GM12878 (cell line): Measurements from ENCODE around the gene KCNG3. TPM values are rescaled to one million over a fixed set of nuclear protein-coding genes. Genes with fewer than 3 reads are reported as not detected.

Experiments
- ATAC-seq: fragments of 200-7000 bp; cut with Tn5 transposase; 3 replicates; pipeline ENCODE4 v1.9.1; 2020; ENCODE audit warnings: mild to moderate bottlenecking, moderate library complexity
- BruUV-seq: library from RNA; stranded (reverse); fragments of 400-500 nt; replicated peaks from 2 replicates; lab custom pipeline; 2021; lab: Mats Ljungman, UMichigan
- CTCF ChIA-PET: fragments of 300-600 bp; sonication (Branson Sonifier 250); formaldehyde crosslinking; extraction: SDS; loops from one replicate; lab custom pipeline; 2021; ENCODE audit warnings: inconsistent platforms; lab: Yijun Ruan, JAX
- POLR2A ChIA-PET: fragments of 350-600 bp; formaldehyde crosslinking; extraction: SDS; loops from one replicate; lab custom pipeline; 2021; ENCODE audit warnings: inconsistent platforms; lab: Charles Lee
- RAD21 ChIA-PET: fragments of 300-600 bp; sonication (Branson Sonifier 250); formaldehyde crosslinking; loops from one replicate; lab custom pipeline; 2023; ENCODE audit warnings: antibody characterized with exemption; ENCODE audit not compliant: unreplicated experiment; lab: Charles Lee
- SMC1A ChIA-PET: fragments of 300-600 bp; sonication (Branson Sonifier 250); formaldehyde crosslinking; loops from one replicate; lab custom pipeline; 2023; ENCODE audit not compliant: unreplicated experiment, uncharacterized antibody; lab: Charles Lee
- DNase-seq: peaks from one replicate; pipeline ENCODE4 v3.0.0-alpha.2; 2011; ENCODE audit warnings: low read depth, low spot score
- FAIRE-seq: peaks from 3 replicates; lab custom pipeline; 2011; peaks lifted over from hg19 to GRCh38; lab: Jason Lieb, UNC
- H2AFZ ChIP-seq: 2 replicates; pipeline ENCODE4 v1.6.0; 2011; ENCODE audit warnings: low read depth, low read length, control low read depth; ENCODE audit not compliant: control insufficient read depth
- H3K27ac ChIP-seq: 2 replicates; pipeline ENCODE4 v1.5.1; 2011; ENCODE audit warnings: control low read depth; ENCODE audit not compliant: control insufficient read depth, insufficient read depth
- H3K27me3 ChIP-seq, 2 experiments: replicated peaks in 1 of 2; 2 replicates each; pipeline versions ENCODE4 v1.6.0 to v1.6.1; 2011; ENCODE audit warnings: low read length in 1 of 2; ENCODE audit not compliant: control insufficient read depth in 2 of 2, insufficient read depth in 2 of 2
- H3K36me3 ChIP-seq, 2 experiments: 2 replicates each; pipeline ENCODE4 v1.5.1; 2011; ENCODE audit warnings: low read length in 1 of 2; ENCODE audit not compliant: control insufficient read depth in 2 of 2, insufficient read depth in 2 of 2
- H3K4me1 ChIP-seq: 2 replicates; pipeline ENCODE4 v1.6.1; 2011; ENCODE audit warnings: mild to moderate bottlenecking, low read length, moderate library complexity, mixed read lengths; ENCODE audit not compliant: control insufficient read depth, insufficient read depth
- H3K4me2 ChIP-seq: 2 replicates; pipeline ENCODE4 v1.6.0; 2011; ENCODE audit warnings: control low read depth; ENCODE audit not compliant: control insufficient read depth, insufficient read depth
- H3K4me3 ChIP-seq: fragments of 200-600 bp; sonication (generic); 2 replicates; pipeline ENCODE4 v1.5.1; 2016
- H3K79me2 ChIP-seq: 2 replicates; pipeline ENCODE4 v1.6.0; 2011; ENCODE audit warnings: low read length; ENCODE audit not compliant: control insufficient read depth, insufficient read depth
- H3K9ac ChIP-seq: 2 replicates; pipeline ENCODE4 v1.8.0; 2011; ENCODE audit warnings: low read length, control low read depth, mixed read lengths; ENCODE audit not compliant: control insufficient read depth, insufficient read depth
- H3K9me3 ChIP-seq: replicated peaks from 3 replicates; pipeline ENCODE4 v1.5.1; 2011; ENCODE audit warnings: mild to moderate bottlenecking, low read length; ENCODE audit not compliant: control insufficient read depth, insufficient read depth
- H4K20me1 ChIP-seq: 2 replicates; pipeline ENCODE4 v1.6.0; 2011; ENCODE audit not compliant: control insufficient read depth, insufficient read depth
- BMI1 ChIP-seq: fragments of 450-650 bp; IDR thresholded peaks from 2 replicates; pipeline ENCODE4 v1.6.1; 2016; ENCODE audit warnings: mild to moderate bottlenecking, moderate library complexity, borderline replicate concordance
- CEBPZ ChIP-seq: fragments of 150-350 bp; IDR thresholded peaks from 2 replicates; pipeline ENCODE4 v1.6.1; 2016; ENCODE audit warnings: low read depth, low read length
- E4F1 ChIP-seq: fragments of 450-650 bp; IDR thresholded peaks from 2 replicates; pipeline ENCODE4 v1.6.1; 2018; ENCODE audit warnings: borderline replicate concordance, mild to moderate bottlenecking; ENCODE audit not compliant: partially characterized antibody
- GATAD2B ChIP-seq: fragments of 450-650 bp; conservative IDR thresholded peaks from 2 replicates; pipeline ENCODE4 v1.6.1; 2017; ENCODE audit warnings: low read depth, mild to moderate bottlenecking, moderate library complexity
- IRF3 ChIP-seq: fragments of 450-650 bp; IDR thresholded peaks from 2 replicates; pipeline ENCODE4 v1.6.1; 2014; ENCODE audit warnings: mild to moderate bottlenecking
- IRF4 ChIP-seq: IDR thresholded peaks from 2 replicates; pipeline ENCODE4 v1.6.1; 2011; ENCODE audit warnings: low read depth, low read length
- MEF2B ChIP-seq: fragments of 450-650 bp; IDR thresholded peaks from 2 replicates; pipeline ENCODE4 v1.6.1; 2018; ENCODE audit warnings: mild to moderate bottlenecking, moderate library complexity; ENCODE audit not compliant: partially characterized antibody, poor library complexity, severe bottlenecking
- PAX8 ChIP-seq: fragments of 450-650 bp; IDR thresholded peaks from 2 replicates; pipeline ENCODE4 v1.6.1; 2017; ENCODE audit warnings: mild to moderate bottlenecking, moderate library complexity
- POLR2A ChIP-seq: IDR thresholded peaks from 2 replicates; pipeline ENCODE4 v1.6.1; 2011; ENCODE audit warnings: low read depth, mild to moderate bottlenecking, low read length
- RCOR1 ChIP-seq: conservative IDR thresholded peaks from 2 replicates; pipeline ENCODE4 v1.6.1; 2012; ENCODE audit warnings: low read depth, low read length, improper control_type of control experiment
- RFX5 ChIP-seq: IDR thresholded peaks from 2 replicates; pipeline ENCODE4 v1.6.1; 2011; ENCODE audit warnings: low read depth, low read length, improper control_type of control experiment
- ZBED1 ChIP-seq: IDR thresholded peaks from 2 replicates; pipeline ENCODE4 v1.6.1; 2016; ENCODE audit warnings: borderline replicate concordance
- WGBS: methylation state at CpG from one replicate; pipeline ENCODE4 v1.1.6; 2016; ENCODE audit warnings: low lambda C conversion rate; ENCODE audit not compliant: insufficient replicate concordance, insufficient coverage; ENCODE audit errors: missing lambda C conversion rate; 5-methylcytosine and 5-hydroxymethylcytosine counted together
- in situ Hi-C: fragments of 300-500 bp; cut with MboI; formaldehyde crosslinking; loops from 9 replicates; pipeline ENCODE4 v1.14.3; 2018; ENCODE audit warnings: mixed read lengths
- intact Hi-C: fragments of 100-400 bp; cut with micrococcal nuclease; formaldehyde crosslinking; loops from one replicate; pipeline ENCODE4 v1.14.2; 2022; ENCODE audit not compliant: unreplicated experiment
- polyA plus RNA-seq, 11 experiments: library from polyadenylated mRNA; depleted of rRNA in 4 of 11; unstranded in 6 of 11; stranded (reverse) in 5 of 11; fragments of >200 nt; fragmentation: Nextera tagmentation in 4 of 11; fragmentation: Illumina TruSeq in 1 of 11; extraction: Ambion mirVana in 4 of 11; extraction: Trizol in 1 of 11; gene quantifications; 1 replicate in 1 of 11; 2 replicates in 10 of 11; pipeline versions ENCODE4 v1.2.1 to v1.2.3, GENCODE V29; 2011 to 2016; ENCODE audit warnings: inconsistent platforms in 2 of 11, missing spikeins in 2 of 11, low read depth in 1 of 11
- total RNA-seq, 4 experiments: library from RNA; depleted of rRNA in 3 of 4; stranded (reverse); fragments of >200 nt in 3 of 4; fragmentation: Illumina TruSeq in 1 of 4; extraction: Trizol in 1 of 4; gene quantifications; 2 replicates each; pipeline versions ENCODE4 v1.2.1 to v1.2.3, GENCODE V29; 2013 to 2021
- TF ChIP-seq, protein P1 (sequence below): fragments of 450-650 bp; IDR thresholded peaks from 2 replicates; pipeline ENCODE4 v1.6.1; 2016; ENCODE audit warnings: mild to moderate bottlenecking, moderate library complexity, borderline replicate concordance

KCNG3 gene
- total and polyA plus RNA-seq, 10 of the 15 experiments (the other 5 are each of a cell fraction or from before 2014, with no cell fraction given) = 0.01 to 0.06 (median 0.04) TPM; not detected in 4

GRCh38 chr2:42486145-42486906 lies 7.5 kb downstream of the KCNG3 start:
- FAIRE-seq (no peak), ATAC-seq (no peak), DNase-seq (no peak)
- no peak overlapping the region for H2AFZ ChIP-seq
- H3K4me1 ChIP-seq = no peaks in the 10 kb centered on the region
- BruUV-seq = no TSS peak
- H3K27me3 ChIP-seq = no peaks in the 10 kb centered on the region
- intact Hi-C loops (no loop called here), in situ Hi-C loops (no loop called here)
- H4K20me1 ChIP-seq = no peaks in the 10 kb centered on the region
- no peak overlapping the region for H3K9ac ChIP-seq
- ChIA-PET POLR2A (no interaction called here), SMC1A (no interaction called here), CTCF (interaction anchor here (1.4 to 1.5 kb wide), 2 partner anchors 9 to 177 kb away, joined by 7 read pairs; no protein-coding TSS in a partner anchor), RAD21 (interaction anchor here (0.7 to 1.1 kb wide), 2 partner anchors 177 to 390 kb away, joined by 4 to 5 read pairs; no protein-coding TSS in a partner anchor)
- H3K4me3 ChIP-seq = no peak overlapping the region
- no peaks in the 10 kb centered on the region for H3K79me2 ChIP-seq
- WGBS = 61% methylated on average over 7 of the region's 7 CpGs
- no peak overlapping the region for H3K27ac ChIP-seq
- no peak overlapping the region for H3K4me2 ChIP-seq
- H3K36me3 ChIP-seq = no peaks in the 10 kb centered on the region
- H3K9me3 ChIP-seq = no peaks in the 10 kb centered on the region
- TF ChIP-seq GATAD2B (no peak), BMI1 (no peak), CEBPZ (no peak), POLR2A (no peak), RFX5 (no peak), PAX8 (no peak), RCOR1 (no peak), MEF2B (no peak), ZBED1 (no peak), IRF4 (no peak), IRF3 (no peak), E4F1 (no peak)
- TF ChIP-seq, protein P1, sequence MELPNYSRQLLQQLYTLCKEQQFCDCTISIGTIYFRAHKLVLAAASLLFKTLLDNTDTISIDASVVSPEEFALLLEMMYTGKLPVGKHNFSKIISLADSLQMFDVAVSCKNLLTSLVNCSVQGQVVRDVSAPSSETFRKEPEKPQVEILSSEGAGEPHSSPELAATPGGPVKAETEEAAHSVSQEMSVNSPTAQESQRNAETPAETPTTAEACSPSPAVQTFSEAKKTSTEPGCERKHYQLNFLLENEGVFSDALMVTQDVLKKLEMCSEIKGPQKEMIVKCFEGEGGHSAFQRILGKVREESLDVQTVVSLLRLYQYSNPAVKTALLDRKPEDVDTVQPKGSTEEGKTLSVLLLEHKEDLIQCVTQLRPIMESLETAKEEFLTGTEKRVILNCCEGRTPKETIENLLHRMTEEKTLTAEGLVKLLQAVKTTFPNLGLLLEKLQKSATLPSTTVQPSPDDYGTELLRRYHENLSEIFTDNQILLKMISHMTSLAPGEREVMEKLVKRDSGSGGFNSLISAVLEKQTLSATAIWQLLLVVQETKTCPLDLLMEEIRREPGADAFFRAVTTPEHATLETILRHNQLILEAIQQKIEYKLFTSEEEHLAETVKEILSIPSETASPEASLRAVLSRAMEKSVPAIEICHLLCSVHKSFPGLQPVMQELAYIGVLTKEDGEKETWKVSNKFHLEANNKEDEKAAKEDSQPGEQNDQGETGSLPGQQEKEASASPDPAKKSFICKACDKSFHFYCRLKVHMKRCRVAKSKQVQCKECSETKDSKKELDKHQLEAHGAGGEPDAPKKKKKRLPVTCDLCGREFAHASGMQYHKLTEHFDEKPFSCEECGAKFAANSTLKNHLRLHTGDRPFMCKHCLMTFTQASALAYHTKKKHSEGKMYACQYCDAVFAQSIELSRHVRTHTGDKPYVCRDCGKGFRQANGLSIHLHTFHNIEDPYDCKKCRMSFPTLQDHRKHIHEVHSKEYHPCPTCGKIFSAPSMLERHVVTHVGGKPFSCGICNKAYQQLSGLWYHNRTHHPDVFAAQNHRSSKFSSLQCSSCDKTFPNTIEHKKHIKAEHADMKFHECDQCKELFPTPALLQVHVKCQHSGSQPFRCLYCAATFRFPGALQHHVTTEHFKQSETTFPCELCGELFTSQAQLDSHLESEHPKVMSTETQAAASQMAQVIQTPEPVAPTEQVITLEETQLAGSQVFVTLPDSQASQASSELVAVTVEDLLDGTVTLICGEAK = no peak
